ENCODE data around the gene EGFL6.

DNA sequence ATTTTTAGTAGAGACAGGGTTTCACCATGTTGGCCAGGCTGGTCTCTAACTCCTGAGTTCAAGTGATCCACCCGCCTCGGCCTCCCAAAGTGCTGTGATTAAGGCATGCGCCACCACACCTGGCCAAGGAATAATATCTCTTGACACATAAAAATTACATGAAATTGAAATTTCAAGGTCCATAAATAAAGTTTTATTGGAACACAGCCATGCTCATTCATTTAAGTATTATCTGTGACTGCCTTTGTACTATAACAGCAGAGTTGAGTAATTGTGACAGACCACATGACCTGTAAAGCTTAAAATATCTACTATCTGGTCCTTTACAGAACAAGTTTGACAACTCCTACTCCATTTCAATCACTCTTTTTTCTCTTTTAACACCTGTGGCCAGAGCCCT is 17.8 kb upstream of the EGFL6 start:
- no peak for TF ChIP-seq POLR2AphosphoS5 (IDR thresholded peaks at IDR 0.05; ENCODE audit: low read depth, low read length)
- TF ChIP-seq SPI1 (IDR thresholded peaks at IDR 0.05; ENCODE audit: low read depth, low read length): no peak
- TF ChIP-seq TAF1 (IDR thresholded peaks at IDR 0.05; ENCODE audit: low read depth, low read length): no peak

Measured in GM12891 (cell line).